ENCODE results near the gene FUCA2.
"Not testable (repeated sequence)": the region's sequence is repeated elsewhere in the genome, so short reads cannot be mapped to it uniquely, and the experiment has no call there.

Gene FUCA2

DNA sequence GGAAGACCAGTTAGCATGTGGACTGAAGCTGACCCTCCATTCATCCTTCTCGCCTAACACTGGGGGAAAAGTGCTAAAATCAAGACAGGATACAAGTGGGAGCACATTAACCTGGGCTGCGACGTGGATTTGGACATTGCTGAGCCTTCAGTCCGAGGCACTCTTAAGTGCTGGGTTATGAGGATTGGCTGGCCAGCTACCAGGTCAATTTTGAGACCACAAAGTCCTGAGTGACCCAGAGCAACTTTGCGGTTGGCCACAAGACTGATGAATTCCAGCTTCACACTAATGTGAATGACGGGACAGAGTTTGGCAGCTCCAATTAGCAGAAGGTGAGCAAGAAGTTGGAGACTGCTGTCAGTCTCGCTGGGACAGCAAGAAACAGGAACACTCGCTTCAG, 20.7 kb downstream of the FUCA2 start:
- no peak for DNase-seq

DNA sequence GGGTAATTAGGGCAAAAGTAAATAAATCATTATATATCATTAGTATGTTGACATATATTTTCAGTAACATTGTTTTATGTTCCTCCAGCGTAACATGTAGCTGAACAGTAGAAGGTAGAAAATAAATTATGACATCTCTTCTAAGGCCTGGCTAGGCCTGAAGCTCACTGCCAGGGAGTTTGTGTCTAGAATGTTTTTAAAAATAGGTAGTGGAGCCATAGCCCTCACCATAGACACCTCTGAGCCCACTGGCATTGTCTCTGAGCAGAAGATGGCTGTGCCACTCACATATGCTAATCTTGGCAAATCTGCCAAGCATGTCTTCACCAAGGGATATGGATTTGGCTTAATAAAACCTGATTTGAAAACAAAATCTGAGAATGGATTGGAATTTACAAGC, 21.3 kb downstream of the FUCA2 start:
- DNase-seq: no peak

DNA sequence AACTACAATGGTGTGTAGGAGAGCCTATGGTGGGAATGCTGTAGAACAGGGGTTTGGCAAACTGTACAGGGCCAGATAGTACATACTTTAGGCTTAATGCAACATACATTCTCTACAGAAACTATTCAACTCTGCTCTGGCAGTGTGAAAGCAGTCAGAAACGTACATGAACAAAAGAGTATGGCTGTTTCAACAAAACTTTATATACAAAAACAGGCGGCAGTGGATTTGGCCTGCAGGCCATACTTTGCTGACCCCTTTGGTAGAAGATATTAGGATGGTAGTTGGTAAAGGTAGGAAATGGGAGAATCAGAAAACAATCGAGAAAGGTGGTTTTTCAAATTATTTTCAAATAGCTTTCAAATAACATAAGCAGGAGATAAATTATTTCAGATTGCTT, 24.8 kb downstream of the FUCA2 start:
- DNase-seq: no peak

DNA sequence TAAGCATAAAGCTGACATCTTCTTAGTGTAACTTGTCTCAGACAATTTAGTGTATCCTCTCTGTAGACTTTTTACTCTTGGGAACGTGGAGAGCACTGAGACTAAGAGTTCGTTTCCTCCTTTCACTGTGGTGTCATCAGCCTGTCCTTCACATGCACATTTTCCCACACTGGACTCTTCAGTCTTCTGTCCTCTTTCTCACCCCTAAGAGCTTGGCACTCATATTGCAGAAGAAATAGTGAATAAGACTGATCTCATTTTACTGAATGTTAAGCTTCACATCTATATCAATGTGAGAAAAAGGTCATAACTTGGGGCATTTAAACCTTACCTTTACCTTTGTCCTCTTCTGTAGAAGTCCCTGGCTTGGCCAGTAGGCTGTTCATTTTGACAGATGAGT, 25.6 kb downstream of the FUCA2 start:
- no peak for DNase-seq

DNA sequence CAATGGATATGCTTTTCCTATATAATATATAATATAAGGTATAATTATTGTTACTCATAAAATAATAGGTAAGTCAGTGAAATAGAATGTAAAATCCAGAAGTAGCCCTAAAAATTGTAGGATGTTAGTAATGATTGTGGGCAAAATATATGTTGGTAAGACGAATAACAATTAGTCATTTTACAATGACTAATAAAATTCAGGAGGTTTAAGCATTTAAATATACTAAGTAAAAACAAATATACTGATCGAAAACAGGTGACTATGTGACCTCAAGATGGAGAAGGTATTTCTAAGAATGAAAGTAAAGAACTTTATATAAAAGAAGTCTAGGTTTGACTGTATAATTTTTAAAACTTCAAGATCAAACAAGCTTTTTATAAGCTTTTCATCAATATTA, 28.9 kb downstream of the FUCA2 start:
- DNase-seq: no peak

DNA sequence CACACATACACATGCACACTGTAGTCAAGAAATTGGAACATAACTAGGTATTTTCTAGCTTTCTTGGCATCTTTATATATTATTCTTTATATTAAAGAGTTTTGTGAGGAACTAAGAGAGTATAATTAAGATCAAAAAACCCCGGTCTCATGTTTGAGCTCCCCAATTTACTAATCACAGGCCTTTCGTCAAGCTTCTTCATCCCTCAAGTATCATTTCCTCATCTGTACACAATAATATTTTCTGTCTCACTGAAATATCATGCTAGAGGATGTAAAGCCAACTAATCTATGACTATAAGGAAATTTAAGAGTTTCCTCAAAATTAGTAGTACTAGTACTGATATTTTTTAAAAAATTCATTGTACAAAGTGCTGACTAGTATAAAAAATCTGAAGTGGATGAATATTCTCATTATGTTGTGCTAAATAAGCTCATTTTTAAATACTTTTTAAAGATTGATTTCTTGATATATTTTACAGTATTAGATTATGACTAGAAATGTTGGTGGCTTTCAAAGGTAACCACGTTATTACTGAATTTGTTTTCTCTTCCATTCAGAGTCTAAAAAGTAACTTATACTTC, 32.9 kb downstream of the FUCA2 start:
- no peak for DNase-seq

DNA sequence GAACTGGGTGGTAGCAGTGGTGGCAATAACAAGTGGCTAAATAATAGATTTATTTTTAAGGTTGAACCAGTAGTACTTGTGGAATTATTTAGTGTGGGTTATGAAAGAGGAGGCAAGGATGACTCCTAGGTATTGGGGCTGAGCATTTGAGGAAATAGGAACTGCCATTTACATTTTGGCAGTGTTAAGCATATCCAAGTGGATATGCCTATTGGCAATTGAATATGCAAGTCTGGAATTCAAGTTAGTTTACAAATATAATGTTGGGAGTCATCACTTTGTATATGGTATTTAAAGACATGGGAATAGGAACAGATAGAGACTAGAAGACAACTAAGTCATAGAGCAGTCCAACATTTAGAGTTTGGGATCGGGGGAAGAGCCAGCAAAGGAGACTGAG, 35.0 kb downstream of the FUCA2 start:
- DNase-seq: no peak

DNA sequence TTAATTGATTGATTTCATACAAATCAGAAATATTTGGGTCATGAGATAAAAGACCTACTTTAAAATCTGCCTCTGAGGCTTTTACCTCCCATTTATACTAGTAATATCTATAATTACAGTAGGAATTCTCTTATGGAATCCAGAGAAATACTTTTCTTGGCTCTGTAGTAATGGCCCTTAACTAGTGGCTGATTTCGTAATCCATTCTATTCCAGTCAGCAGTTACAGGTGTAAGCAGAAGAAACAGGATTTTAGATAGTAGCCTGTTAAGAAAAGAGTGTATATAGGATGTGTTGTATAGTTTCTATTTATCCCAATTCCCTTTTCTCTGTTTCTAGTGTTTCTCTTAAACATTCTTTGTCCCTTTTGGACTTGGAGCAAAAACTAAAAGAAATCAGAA, 39.7 kb downstream of the FUCA2 start:
- DNase-seq: no peak

DNA sequence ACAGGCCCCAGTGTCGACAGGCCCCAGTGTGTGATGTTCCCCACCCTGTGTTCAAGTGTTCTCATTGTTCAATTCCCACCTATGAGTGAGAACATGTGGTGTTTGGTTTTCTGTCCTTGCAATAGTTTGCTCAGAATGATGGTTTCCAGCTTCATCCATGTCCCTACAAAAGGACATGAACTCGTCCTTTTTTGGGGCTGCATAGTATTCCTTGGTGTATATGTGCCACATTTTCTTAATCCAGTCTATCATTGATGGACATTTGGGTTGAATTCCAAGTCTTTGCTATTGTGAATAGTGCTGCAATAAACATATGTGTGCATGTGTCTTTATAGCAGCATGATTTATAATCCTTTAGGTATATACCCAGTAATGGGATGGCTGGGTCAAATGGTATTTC, 42.7 kb downstream of the FUCA2 start:
- not testable (repeated sequence) for DNase-seq

DNA sequence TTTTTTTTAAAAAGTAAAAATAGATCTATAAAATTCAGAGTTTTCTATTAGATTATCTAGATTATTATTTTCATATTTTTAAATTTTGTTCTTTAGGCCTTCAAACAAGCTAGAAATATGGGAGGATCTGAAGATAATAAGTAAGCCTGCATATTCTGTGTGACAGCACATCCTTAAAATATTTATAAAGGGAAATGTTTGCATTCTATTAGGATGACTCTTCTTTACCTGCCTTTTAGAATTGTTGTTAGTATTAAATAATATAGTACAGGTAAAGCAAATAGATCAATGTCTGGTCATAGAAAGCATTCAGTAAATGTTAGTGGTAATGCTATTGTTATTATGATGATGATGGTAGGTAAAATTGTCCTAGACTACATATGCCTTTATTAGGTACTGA, 43.5 kb downstream of the FUCA2 start:
- no peak for DNase-seq

DNA sequence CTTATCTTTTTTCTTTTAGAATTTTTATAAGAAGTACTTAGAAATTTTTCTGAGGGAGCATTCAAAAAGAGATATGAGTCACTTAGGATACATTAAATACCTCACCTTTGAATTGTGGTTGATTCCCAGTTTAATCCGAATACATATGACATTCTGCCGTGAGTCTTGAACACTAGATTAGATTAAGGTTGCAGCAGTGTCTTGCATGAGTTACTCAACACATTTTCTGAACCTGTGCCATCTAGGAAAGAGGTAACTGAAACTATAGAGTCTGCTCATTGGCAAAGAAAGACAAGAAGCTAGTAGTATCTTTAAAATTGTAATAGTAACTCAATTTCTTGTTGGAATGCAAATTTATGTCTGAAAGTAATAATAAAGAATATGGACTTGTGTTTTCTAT, 46.0 kb downstream of the FUCA2 start:
- no peak for DNase-seq

DNA sequence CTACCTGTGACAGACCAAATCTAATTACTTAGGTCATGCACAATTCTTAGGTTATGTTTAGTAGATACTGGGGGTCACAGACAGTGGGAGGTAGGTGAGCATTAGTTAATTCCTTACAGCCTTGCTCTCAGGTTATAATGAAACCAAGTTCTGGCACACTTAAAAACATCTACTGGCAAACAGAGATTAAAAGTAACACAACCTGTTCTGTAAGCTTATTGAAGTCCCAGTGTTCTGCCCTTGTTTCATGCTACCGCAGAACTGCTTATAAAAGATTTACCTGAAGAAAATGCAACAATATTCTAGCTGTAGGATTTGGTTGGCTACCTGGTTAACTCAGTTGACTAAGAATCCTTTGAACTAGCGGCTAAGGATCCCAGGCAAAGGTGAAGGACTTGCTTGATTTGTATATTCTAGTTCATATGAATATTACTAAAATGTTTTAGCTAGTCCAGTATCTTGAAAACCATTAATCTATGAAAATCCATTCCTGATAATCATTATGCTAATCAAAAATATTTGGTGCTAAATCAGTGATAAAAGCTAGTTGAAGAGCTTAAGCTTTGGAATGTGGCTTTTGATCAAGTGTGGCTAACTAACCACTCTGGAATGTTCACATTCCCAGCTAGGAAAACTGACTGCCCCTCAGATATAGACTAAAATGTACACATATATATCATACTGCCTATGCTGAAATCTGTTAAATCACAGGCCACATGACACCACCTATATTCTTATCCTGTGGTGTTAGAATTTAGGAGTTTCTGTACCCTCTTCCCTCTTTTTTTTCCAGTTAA, 53.8 kb downstream of the FUCA2 start:
- DNase-seq: no peak

DNA sequence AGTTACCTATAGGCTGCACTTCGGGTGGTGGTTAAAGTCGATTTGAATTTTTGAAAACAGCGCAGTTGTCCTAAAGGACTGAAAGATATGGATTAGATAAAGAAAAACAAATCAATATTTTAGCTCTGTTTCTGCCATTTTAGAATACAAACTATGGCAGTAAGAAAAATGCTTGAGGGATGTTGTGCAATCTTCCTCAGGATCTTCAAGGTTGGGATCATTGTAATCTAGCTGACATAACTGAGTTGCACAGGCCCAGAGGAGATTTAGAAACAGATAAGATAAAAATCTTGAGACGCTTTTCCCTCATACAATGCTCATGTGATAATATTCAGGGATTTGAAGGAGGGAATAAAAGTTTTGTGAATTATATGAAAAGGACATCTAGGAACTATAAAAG, 60.0 kb downstream of the FUCA2 start:
- no peak for DNase-seq

DNA sequence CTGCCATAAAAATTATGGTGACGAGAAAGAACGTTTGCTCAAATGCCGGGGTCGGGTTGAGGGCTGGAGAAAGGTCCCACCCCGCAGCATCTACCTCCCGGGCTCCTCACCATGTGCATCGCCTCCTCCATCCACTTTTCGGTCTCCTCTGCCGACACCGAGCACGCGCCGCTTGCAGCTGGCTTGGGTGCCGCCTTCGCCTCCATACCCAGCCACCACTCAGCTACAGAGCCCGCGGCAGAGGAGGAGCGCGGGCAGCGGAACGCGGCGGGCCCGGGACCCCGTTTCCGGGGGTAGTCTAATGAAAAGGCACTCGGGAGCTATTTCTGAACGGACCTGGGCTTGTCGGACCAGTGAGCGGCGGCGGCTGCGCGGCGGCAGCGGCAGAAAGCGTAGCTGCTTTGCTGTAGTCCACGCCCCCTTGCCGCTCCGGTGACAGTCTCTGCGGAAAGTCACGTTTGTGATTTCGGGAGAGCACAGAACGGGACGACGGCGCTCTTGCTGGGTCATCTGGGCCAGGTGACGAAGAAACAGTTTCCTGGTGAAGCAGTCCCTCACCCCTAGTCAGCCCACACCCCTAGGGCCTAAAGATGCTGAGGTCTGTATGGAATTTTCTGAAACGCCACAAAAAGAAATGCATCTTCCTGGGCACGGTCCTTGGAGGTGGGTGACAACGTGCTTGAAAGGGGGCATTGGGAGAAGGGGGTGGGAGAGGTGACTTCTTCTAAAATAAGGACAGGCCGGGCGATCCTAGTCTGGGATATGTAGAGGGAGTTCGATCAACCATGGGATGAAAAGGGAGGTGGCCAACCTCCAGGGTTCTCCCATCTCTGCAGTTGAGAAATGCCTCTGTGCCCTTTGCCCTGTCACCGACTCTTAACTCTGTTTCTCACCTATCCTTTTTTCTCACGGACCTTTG, 60.8 kb downstream of the FUCA2 start, which contains the start of the genes ADAT2 and PEX3:
ADAT2 (minus strand) TSS at position 243 of the 919 bp plus-strand sequence; CDS start at position 206, 37 bp downstream.
PEX3 (plus strand) TSS at position 353 of the 919 bp plus-strand sequence; CDS start at position 591, 238 bp downstream.
- DNase-seq: peak; percentile 90

DNA sequence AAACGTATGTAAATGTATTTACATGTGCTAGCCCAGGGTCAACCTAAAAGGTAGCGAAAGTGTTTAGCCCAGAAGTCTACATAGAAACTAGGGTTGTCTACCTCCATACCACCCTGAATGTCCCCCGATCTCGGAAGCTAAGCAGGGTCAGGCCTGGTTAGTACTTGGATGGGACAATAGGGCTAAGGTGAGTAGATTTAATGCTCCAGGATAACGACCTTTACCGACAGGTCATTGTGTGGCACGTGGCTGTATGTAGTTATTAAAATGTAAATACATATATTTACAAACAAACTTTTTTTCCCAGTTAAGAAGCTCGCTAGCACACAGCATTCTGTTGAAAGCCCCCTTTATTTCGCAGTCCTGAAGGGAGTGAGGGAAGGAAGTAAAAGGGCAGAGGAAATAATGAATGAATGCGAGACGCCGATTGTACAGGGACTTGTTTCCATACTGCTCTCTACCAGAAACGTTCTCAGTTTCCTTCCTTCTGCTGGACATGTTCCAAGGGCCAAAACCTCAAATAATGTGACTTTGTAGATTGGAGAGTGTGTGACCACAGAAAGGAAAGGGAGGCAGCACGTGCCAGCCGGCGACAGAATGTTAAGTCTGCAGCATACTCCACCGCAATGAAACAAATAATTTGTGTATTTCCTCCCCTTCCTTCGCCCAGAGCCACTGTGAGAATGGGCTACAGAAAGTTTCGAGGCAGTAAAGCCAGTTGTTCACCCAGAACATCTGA, 61.6 kb downstream of the FUCA2 start:
- DNase-seq: peak; percentile 60

DNA sequence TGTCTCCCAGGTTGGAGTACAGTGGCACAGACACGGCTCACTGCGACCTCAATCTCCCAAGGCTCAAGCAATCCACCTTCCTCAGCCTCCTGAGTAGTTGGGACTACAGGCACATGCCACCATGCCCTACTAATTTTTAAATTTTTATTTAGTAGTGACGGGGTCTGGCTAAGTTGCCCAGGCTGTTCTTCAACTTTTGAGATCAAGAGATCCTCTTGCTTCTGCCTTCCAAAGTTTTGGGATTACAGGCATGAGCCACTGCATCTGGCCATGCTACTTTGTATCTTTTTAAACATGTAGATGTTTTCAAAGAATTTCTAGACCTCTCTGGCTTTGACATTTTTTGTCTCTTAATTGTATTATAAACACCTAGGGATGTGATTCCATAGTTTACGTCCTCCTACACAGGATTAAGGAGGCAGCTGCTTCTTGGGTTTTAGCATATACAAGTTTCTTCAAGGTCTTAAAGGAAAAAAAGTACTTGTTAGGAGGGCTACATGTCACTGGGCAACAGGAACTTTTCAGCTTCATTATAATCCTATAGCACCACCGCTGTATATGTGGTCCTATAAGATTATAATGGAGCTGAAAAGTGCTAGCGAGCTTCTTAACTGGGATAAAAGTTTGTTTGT, 62.3 kb downstream of the FUCA2 start:
- DNase-seq: no peak

DNA sequence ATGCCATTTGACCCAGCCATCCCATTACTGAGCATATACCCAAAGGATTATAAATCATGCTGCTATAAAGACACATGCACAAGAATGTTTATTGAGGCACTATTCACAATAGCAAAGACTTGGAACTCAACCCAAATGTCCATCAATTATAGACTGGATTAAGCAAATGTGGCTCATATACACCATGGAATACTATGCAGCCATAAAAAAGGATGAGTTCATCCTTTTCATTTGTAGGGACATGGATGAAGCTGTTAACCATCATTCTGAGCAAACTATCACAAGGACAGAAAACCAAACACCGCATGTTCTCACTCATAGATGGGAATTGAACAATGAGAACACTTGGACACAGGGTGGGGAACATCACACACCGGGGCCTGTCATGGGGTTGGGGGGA, 63.7 kb downstream of the FUCA2 start:
- DNase-seq: not testable (repeated sequence)

Measured in GDM1 (cell line).